Measurements from ENCODE around the gene CAST.

- no peak for TF ChIP-seq POLR2AphosphoS5 (IDR thresholded peaks at IDR 0.05; ENCODE audit: low read depth, low read length)
- no peak for TF ChIP-seq POLR2A (IDR thresholded peaks at IDR 0.05; ENCODE audit: low read depth, low read length)
- no peak for TF ChIP-seq SPI1 (IDR thresholded peaks at IDR 0.05; ENCODE audit: low read depth, low read length)
- TF ChIP-seq PAX5 (IDR thresholded peaks at IDR 0.05; ENCODE audit: insufficient read depth, low read length, severe bottlenecking): no peak
- no peak for TF ChIP-seq TAF1 (IDR thresholded peaks at IDR 0.05; ENCODE audit: low read depth, low read length)
- no peak for TF ChIP-seq POU2F2 (IDR thresholded peaks at IDR 0.05; ENCODE audit: low read depth, low read length)
Measured at GRCh38 chr5:96785326-96786109, 123.3 kb downstream of the CAST start.

Measured in GM12891 (cell line).